ENCODE data around the gene IFT122. TPM values are rescaled to one million over a fixed set of nuclear protein-coding genes. Genes with fewer than 3 reads are reported as not detected.

The IFT122 gene
- total and polyA plus RNA-seq, 9 donors, result 20.8 to 58.1 (median 45.6) TPM

- TF ChIP-seq CTCF (IDR thresholded peaks at IDR 0.05) (no peak), EP300 (IDR thresholded peaks at IDR 0.05) (no peak), POLR2A (IDR thresholded peaks at IDR 0.05) (no peak)
- Histone ChIP-seq H3K36me3 (no peaks in the 10 kb centered on the region), H3K27ac (no peak overlapping the region), H3K4me1 (ENCODE audit: insufficient read depth) (no peaks in the 10 kb centered on the region), H3K4me3 (no peak overlapping the region), H3K9me3 (no peaks in the 10 kb centered on the region), H3K27me3 (no peaks in the 10 kb centered on the region)
- DNase-seq, result no peak
- WGBS, 3 donors, result 83 to 88% (median 86%) methylated on average over 4 of the region's 4 CpGs
- intact Hi-C loops (cut with DNase I), result loop anchor here in 1 of 4 donors (5.0 kb wide), 1 partner anchor 300 kb away; no protein-coding TSS in a partner anchor
These were observed 37.4 kb upstream of the IFT122 start for GRCh38 chr3:129402616-129403015.

DNA sequence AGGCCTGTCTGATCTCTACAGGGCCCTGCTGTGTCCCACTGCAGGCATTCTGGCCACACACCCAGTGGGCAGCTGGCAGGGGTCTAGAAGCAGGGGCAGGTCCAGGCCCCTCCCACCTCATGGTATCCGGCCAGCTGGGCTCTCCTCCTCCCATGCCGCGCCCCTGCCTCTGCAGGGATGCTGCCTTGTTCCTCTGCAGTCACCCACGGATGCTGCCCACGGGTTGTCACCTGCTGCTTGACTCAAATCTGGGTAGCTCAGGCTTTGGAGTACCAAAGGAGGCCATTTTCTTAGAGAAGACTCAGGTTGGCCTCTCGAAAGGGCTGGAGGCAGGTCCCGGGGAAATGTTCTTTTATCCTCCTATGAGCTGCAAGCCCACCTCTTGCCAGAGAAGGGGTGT, 36.6 kb upstream of the IFT122 start:
- TF ChIP-seq EP300 (IDR thresholded peaks at IDR 0.05), result no peak
- no peak for TF ChIP-seq CTCF (IDR thresholded peaks at IDR 0.05)
- no peak for TF ChIP-seq POLR2A (IDR thresholded peaks at IDR 0.05)
- Histone ChIP-seq H3K4me1 (ENCODE audit: insufficient read depth) (no peaks in the 10 kb centered on the region), H3K36me3 (no peaks in the 10 kb centered on the region), H3K27ac (no peak overlapping the region), H3K9me3 (no peaks in the 10 kb centered on the region), H3K27me3 (no peaks in the 10 kb centered on the region), H3K4me3 (no peak overlapping the region)
- no peak for DNase-seq
- 77 to 86% (median 81%) methylated on average over 7 of the region's 7 CpGs for WGBS, 3 donors
- intact Hi-C loops (cut with DNase I), result loop anchor here in 1 of 4 donors (5.0 kb wide), 1 partner anchor 301 kb away; no protein-coding TSS in a partner anchor

GRCh38 chr3:129404130-129404529, 35.9 kb upstream of the IFT122 start:
- no peak for TF ChIP-seq EP300 (IDR thresholded peaks at IDR 0.05)
- TF ChIP-seq CTCF (IDR thresholded peaks at IDR 0.05), result no peak
- no peak for TF ChIP-seq POLR2A (IDR thresholded peaks at IDR 0.05)
- H3K36me3 ChIP-seq, result no peaks in the 10 kb centered on the region
- H3K4me1 ChIP-seq (ENCODE audit: insufficient read depth), result no peaks in the 10 kb centered on the region
- DNase-seq, result no peak
- no peaks in the 10 kb centered on the region for H3K9me3 ChIP-seq
- no peak overlapping the region for H3K4me3 ChIP-seq
- no peak overlapping the region for H3K27ac ChIP-seq
- intact Hi-C loops (cut with DNase I), result loop anchor here in 1 of 4 donors (5.0 kb wide), 1 partner anchor 302 kb away; no protein-coding TSS in a partner anchor
- H3K27me3 ChIP-seq, result no peaks in the 10 kb centered on the region
- 81 to 87% (median 83%) methylated on average over 8 of the region's 8 CpGs for WGBS, 3 donors

- no peak for TF ChIP-seq POLR2A (IDR thresholded peaks at IDR 0.05)
- no peak for TF ChIP-seq EP300 (IDR thresholded peaks at IDR 0.05)
- no peak for TF ChIP-seq CTCF (IDR thresholded peaks at IDR 0.05)
- DNase-seq, result no peak
- Histone ChIP-seq H3K4me3 (no peak overlapping the region), H3K27me3 (no peaks in the 10 kb centered on the region), H3K27ac (no peak overlapping the region), H3K9me3 (no peaks in the 10 kb centered on the region), H3K36me3 (no peaks in the 10 kb centered on the region), H3K4me1 (ENCODE audit: insufficient read depth) (no peaks in the 10 kb centered on the region)
- intact Hi-C loops (cut with DNase I), result loop anchor here in 1 of 4 donors (5.0 kb wide), 1 partner anchor 302 kb away; no protein-coding TSS in a partner anchor
- WGBS, 3 donors, result 75 to 80% (median 77%) methylated on average over 5 of the region's 5 CpGs
These were observed 35.4 kb upstream of the IFT122 start for GRCh38 chr3:129404610-129405009.
